Activated effector memory CD4-positive, alpha-beta T cell treated with anti-CD3 and anti-CD28 coated beads, Interleukin-2, amount 50 U/mL, for 16 hours (primary cell): ENCODE data around the gene SLTM.
"Not testable (repeated sequence)": the region's sequence is repeated elsewhere in the genome, so short reads cannot be mapped to it uniquely, and the experiment has no call there.

Source experiments
- DNase-seq: peaks from one replicate; pipeline ENCODE4 v3.0.0-alpha.2; 2020

The SLTM gene

DNA sequence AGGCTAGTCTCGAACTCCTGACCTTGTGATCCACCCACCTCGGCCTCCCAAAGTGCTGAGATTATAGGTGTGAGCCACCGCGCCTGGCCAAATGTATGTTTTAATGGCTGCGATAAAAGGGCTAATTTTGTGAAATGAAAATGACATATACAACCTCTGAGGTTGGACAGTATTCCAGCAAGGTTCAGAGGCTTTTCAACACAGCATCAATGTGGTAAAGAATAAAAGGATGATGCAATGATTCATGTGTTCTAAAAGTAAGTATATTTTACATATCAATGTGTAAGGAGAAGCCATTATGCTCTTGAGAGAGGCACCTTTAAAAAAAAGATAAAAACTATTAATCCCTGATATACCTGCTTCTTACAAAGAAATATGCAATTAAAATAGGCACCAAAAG lies 6.7 kb downstream of the SLTM start:
- no peak for DNase-seq

DNA sequence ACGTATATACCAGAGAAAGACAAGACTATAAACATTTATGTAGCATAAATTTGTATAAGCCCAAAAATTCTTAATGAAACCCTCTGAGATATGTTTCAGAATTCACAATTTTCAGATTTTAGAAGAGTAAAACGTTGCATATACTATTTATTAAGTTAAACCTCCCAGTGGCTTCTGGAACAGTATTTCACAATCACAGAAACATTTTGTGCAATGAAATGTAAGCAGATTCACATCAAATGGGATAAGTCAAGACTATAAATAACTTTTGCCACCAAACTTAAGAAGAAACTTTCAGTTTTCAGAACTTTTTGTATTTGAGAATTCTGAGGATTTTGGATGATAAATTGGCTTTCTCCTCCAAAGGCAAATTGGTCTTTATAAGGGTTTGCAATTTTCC lies 9.2 kb downstream of the SLTM start:
- DNase-seq, result no peak

- DNase-seq, result no peak
These were observed 9.7 kb downstream of the SLTM start for GRCh38 chr15:58923696-58924300.

DNA sequence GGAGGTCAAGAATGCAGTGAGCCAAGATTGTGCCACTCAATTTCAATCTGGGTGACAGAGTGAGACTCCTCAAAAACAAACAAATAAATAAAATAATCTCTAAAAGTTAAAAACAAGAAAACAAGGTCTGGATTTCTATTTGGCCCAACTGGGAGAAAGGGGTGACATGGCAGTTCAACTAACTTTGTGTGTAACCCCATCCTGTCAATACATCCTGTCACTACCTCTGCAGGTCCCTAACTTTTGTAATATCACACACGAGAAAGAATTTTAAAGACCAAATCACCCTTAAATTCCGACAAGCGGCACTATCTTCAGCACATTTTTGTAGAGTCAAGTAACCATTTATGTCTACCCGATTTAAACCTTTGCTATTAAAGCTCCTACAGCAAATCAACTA lies 10.2 kb downstream of the SLTM start:
- DNase-seq, result no peak

DNA sequence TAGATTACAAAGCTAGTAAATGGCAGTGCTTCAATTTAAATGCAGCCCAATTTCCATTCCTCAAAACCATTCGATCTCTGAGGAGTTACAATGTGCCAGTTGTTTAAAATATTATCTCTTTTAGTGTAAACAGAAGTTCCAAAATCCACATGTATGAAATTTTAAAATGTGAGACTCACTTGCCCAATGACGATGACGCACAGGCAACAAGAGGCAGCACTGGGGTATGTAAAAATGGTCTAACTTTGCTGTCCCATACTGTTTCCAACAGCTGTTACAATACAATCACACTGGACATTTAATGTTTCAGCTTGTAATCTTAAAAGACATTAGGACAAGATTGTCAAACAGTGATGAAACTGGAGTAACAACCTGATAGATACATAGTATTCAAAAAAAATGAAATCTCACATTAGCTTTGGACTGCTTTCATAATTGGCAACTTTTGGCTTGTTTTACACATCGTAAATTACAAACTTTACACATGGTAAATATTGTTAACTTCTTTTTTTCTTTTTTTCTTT lies 12.2 kb downstream of the SLTM start:
- no peak for DNase-seq

- not testable (repeated sequence) for DNase-seq
These were observed 13.0 kb downstream of the SLTM start for GRCh38 chr15:58920447-58920846.

DNA sequence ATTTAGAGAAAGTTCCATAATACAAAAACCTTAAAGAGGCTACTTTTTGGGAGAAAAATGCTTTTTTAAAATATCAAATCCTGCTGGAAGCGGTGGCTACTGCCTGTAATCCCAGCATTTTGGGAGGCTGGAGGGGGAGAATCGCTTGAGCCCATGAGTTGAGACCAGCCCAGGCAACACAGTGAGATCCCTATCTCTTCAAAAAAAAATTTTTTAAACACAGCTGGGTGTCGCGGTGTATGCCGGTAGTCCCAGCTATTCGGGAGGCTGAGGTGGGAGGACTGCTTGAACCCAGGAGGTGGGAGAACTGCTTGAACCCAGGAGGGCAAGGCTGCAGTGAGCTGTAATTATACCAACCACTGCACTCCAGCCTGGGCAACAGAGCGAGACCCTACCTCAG lies 14.2 kb downstream of the SLTM start:
- no peak for DNase-seq

GRCh38 chr15:58918239-58918638 lies 15.2 kb downstream of the SLTM start:
- no peak for DNase-seq

- DNase-seq, result not testable (repeated sequence)
These were observed 15.8 kb downstream of the SLTM start for GRCh38 chr15:58917613-58918129.

GRCh38 chr15:58916962-58917361 lies 16.5 kb downstream of the SLTM start:
- DNase-seq, result no peak

GRCh38 chr15:58910456-58910855 lies 23.0 kb downstream of the SLTM start:
- DNase-seq, result no peak

DNA sequence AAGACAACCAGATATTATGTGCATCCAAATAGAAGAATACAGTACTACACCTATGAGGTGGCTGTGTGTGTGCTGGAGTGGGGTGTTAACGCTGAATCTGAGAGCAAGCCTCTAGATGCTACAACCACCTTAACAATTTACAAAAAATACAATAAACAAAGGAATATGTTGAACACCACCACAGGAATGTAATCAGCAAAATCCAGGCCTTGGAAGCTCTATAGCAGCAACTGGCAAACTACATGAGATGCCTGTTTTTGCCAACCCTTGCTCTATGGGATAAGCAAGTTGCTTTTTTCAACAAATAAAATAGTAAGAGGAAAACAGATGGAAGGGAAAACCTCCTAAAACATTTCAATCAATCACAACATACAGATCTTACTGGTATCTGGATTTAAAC lies 23.9 kb downstream of the SLTM start:
- DNase-seq, result no peak

GRCh38 chr15:58908550-58909309 lies 24.7 kb downstream of the SLTM start:
- no peak for DNase-seq

- DNase-seq, result no peak
These were observed 32.8 kb downstream of the SLTM start for GRCh38 chr15:58900631-58901030.

DNA sequence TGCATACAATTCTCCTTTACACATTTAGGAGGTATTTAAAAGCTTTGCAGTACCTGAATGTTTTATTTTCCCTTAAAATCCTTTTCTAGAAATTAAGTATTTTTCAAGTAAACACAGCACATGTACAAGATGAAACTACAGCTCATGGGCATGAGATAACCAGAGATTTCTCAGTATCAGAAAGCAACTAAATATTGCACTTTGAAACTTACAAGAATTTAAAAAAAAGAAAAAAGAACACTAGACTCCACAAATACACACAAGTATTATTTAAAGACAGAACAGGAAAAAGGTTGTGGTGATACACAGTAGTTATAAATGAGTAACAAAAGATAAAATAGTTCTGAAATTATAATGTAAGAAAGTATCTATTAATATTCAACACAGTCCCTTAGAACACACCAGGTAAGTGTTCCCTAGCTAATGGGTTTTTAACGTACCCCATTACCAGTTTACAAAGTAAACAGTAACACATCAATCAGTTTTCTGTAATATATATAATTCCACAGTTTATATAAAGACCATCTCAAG lies 35.3 kb downstream of the SLTM start:
- DNase-seq, result no peak

DNA sequence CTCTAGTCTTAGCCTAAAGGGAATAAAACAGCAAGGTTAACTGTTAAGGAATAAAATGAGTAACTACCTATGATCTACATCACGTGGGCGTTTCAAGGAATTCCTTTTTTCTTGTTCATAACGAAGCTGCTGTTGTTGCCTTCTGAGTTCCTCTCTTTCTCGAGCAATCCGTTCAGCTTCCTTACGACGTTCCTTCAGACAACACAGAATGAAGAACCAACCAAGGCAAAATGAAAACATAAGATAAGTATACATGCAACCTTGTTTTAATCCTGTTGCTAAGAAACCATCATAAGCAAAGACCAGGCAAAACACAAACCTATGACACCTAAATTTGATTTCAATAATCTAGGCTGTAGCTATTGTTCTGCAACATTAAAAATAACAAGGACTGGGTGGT lies 44.1 kb downstream of the SLTM start:
- no peak for DNase-seq

DNA sequence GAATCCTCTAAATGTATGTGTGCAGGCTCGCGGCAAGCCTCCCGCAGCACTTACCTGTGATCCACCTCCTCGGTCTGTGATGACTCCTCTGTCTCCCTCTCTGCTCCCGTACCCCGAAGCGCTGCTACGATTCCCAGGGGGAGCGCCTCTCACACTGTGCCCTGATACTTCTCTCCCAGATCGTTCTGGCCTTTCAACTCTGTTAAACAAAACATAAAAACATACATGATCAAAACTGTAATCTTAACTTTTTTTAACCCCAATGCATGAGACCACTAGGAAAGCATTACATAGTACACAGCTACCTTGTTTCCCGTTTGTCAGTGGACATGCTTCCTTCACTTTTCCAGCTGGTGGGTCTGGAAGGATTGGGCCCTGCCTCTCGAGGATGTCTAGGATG lies 46.6 kb downstream of the SLTM start:
- no peak for DNase-seq

- DNase-seq, result not testable (repeated sequence)
These were observed 49.6 kb downstream of the SLTM start for GRCh38 chr15:58883926-58884325.

DNA sequence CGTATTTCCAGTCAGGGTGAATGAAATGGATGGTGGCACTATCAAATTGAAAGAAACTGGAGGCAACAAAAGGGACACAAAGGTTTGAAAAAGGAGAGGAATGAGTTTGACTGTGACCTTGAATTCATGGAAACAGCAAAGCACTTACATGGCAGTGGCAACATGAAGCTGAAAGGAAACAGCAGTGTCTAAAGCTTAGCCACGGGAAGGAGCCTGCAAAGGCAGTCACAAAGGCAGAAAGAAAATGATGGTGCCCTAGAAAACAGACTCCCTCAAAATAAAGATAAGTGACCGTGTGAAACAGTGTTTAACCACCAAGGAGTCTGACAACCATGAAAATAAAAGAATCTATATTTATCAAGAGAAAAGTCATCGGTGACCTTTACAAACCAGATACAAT lies 51.2 kb downstream of the SLTM start:
- no peak for DNase-seq

DNA sequence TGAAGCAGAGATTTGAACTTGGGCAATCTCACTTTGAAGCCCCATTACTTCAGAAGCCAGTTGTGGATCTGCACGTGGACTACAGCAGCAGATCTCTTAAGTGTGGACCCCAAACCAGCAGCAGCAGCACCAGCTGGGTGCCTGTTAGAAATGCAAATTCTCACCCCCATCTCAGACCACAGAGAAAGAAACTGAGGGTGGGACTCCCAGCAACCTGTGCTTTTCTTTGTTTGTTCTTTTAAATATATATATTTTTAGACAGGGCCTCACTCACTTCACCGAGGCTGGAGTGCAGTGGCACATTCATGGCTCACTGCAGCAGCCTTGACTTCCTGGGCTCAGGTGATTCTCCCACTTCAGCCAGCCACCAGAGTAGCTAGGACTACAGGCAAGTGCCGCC lies 53.2 kb downstream of the SLTM start:
- no peak for DNase-seq

DNA sequence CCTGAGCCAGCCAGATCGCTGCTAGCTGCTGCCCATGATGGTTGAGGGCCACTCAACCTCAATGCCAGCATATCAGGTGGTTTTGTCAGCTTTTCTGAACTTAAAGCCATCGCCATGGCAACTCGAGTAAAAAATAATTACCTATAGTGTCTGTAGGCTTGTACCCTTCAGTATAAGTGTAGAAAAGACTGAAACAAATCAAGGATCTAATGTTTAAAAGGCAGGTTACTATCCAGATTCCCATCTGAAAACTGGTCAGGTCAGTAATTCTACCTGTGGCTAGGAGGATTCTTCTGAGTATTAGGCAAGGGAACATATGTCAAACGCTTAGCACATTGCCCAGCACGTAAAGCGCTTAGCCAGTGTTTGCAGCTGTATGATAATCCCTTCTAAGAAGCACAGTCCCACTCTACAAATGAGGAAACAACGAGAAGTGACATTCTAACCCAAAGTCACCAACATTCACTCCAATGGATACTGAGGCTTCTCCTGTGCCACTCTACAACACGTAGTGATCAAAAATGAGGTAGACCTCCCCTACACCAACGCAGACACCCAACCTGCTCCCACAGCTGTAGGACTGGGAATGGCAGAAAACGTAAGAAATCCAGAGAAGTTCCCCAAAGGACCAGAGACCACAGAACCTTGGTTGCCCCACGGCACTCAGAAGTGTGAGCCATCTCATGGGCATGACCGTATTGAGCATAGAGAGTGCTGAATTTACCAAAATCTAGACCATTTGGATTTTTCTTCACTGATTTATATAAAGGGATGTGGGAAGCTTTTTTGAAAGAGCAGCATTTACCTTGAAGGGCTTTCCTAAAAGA lies 55.3 kb downstream of the SLTM start:
- no peak for DNase-seq

GRCh38 chr15:58876306-58877106 lies 57.0 kb downstream of the SLTM start:
- no peak for DNase-seq
